HFF-Myc (cell line): ENCODE measurements around the gene NRGN.

Experiments
- DNase-seq: peaks from one replicate; pipeline ENCODE4 v3.0.0-alpha.2; 2011; ENCODE audit warnings: low read depth; ENCODE audit errors: extremely low read depth
- H3K4me3 ChIP-seq: replicated peaks from 2 replicates; pipeline ENCODE4 v1.5.1; 2011; ENCODE audit warnings: low read depth, mild to moderate bottlenecking, control low read depth, low read length
- CTCF ChIP-seq: IDR thresholded peaks from 2 replicates; pipeline ENCODE4 v1.5.1; 2012; ENCODE audit warnings: mild to moderate bottlenecking, low read depth, low read length, control low read depth; ENCODE audit errors: missing control alignments

The NRGN gene

GRCh38 chr11:124751741-124752470, 12.2 kb downstream of the NRGN start, which contains the start of gene VSIG2:
VSIG2 (minus strand) TSS chr11:124752255; CDS start chr11:124752137, 118 bp downstream.
- DNase-seq, result no peak
- no peak within 1 kb of the TSS for H3K4me3 ChIP-seq

GRCh38 chr11:124752471-124753102, 12.8 kb downstream of the NRGN start:
- TF ChIP-seq CTCF, result no peak
- no peak overlapping the region for H3K4me3 ChIP-seq

More at GRCh38 chr11:124751741-124752470, 12.2 kb downstream of the NRGN start, which contains the start of gene VSIG2:
- no peak for TF ChIP-seq CTCF

GRCh38 chr11:124753205-124753604, 13.5 kb downstream of the NRGN start:
- DNase-seq, result no peak
- TF ChIP-seq CTCF, result no peak

More at GRCh38 chr11:124752471-124753102, 12.8 kb downstream of the NRGN start:
- DNase-seq, result no peak

GRCh38 chr11:124753624-124754023, 13.9 kb downstream of the NRGN start:
- H3K4me3 ChIP-seq, result no peak overlapping the region
- TF ChIP-seq CTCF, result no peak
- no peak for DNase-seq

More at GRCh38 chr11:124753205-124753604, 13.5 kb downstream of the NRGN start:
- no peak overlapping the region for H3K4me3 ChIP-seq

GRCh38 chr11:124754309-124754708, 14.6 kb downstream of the NRGN start:
- TF ChIP-seq CTCF, result no peak
- H3K4me3 ChIP-seq, result no peak overlapping the region
- no peak for DNase-seq

GRCh38 chr11:124754710-124755109, 15.0 kb downstream of the NRGN start:
- no peak for TF ChIP-seq CTCF
- DNase-seq, result no peak
- H3K4me3 ChIP-seq, result no peak overlapping the region
